ENCODE results near the gene WWOX.

GRCh38 chr16:78249832-78250231 lies 150.4 kb downstream of the WWOX start:
- TF ChIP-seq CTCF (optimal IDR thresholded peaks at IDR 0.05 in 1 of 3, IDR thresholded peaks at IDR 0.05 in 1 of 3, conservative IDR thresholded peaks at IDR 0.05 in 1 of 3; ENCODE audit: extremely low read depth in 1 of 3, insufficient read depth in 2 of 3, low read length in 3 of 3) (no peak), EZH2 (IDR thresholded peaks at IDR 0.05; ENCODE audit: low read length) (no peak)

Measured in keratinocyte (primary cell).